NOMO-1 (cell line): ENCODE results near the gene KRT15.
A peak's percentile ranks its signal among the peaks of the same experiment; 100 is the strongest.

ENCODE experiments used
- DNase-seq, 2 experiments: peaks; one replicate each; lab custom pipeline; 2025; ENCODE audit not compliant: unreplicated experiment in 2 of 2; lab: John Stamatoyannopoulos, UW

KRT15 gene

GRCh38 chr17:41484920-41485904, 33.5 kb downstream of the KRT15 start:
- DNase-seq, result no peak

DNA sequence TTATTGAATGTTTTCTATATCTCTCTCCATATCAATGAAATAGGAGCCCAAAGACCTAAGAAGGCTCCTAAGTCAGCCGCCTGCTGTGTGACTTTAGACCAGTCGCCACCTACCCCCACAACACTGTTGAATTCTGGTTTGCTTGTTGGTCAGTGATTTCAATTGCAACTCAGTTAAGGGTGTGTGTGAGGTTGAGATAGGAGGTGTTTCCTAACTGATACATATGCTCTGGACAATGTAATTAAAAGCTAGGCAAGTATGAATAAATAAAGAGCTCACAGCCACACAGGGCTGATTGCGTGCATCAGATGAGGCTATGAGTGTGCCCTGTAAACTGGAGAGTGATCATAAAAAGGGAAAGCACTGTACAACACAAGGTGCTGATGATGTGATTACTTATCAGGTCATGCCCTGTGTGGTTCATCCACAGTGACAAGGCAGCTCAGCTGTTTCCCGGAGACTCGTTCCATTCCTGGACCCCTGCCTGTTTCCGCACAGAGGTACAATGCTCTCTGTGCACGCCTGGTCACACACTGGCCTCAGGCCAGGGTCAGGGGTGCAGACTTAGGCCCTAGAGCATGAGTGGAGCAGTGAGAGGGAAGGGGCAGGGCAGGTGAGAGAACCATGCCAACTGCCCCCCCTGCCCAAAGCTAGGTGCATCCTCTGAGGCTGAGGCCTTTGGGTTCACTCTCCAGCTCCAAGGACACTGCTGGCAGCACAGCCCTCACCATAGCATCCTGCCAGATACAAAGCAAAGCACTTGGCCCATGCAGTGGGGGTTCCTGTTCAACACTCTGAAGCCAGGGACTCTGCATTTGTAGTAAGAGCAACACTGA, 34.5 kb downstream of the KRT15 start:
- DNase-seq, result no peak

- DNase-seq, result no peak
These were observed 35.2 kb downstream of the KRT15 start for GRCh38 chr17:41483531-41483930.

DNA sequence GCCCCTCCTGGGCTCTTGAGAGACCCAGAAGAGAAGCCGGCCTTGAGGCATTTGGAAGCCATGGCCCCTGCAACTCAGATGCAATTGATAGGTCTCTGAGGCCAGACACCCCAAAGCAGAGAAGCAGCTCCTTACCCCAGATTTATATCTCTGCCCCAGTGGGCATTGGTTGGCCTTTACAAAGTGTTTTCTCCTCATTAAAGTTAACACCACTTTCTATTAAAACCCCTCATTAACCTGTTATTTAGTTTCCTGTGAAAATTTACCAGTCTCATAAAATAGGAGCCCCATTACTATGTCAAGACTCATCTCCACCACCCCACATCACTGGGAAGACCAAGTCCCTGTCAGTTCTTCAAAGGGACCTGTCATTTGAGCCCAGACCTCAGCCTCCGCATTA, 37.7 kb downstream of the KRT15 start, which contains the start of gene KRT35:
KRT35 (minus strand) TSS at position 116 of the 400 bp plus-strand sequence; CDS start at position 62, 54 bp downstream.
- no peak for DNase-seq

- DNase-seq, result no peak
These were observed 38.1 kb downstream of the KRT15 start for GRCh38 chr17:41480581-41480980.

- DNase-seq, result peak; percentile 34 to 78
These were observed 38.6 kb downstream of the KRT15 start for GRCh38 chr17:41480136-41480535.

DNA sequence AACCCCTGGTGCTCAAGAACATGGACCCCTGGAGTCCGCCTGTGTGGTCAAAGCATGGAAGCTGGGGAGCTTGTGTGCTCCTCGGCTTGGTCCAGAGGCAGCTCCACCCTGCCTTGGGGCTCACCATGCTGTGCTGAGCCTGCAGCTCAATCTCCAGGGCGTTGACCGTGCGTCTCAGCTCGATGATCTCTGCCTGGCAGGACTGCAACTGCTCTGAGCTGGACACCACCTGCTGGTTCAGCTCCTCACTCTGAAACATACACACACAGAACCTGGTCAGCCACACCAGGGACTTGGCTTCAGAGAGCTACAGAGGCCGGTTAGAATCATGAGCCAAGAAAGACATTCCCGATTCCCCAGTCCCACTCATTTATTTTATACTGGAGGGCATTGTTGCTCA, 40.5 kb downstream of the KRT15 start:
- DNase-seq, result no peak

GRCh38 chr17:41476866-41477815, 41.5 kb downstream of the KRT15 start:
- no peak for DNase-seq

DNA sequence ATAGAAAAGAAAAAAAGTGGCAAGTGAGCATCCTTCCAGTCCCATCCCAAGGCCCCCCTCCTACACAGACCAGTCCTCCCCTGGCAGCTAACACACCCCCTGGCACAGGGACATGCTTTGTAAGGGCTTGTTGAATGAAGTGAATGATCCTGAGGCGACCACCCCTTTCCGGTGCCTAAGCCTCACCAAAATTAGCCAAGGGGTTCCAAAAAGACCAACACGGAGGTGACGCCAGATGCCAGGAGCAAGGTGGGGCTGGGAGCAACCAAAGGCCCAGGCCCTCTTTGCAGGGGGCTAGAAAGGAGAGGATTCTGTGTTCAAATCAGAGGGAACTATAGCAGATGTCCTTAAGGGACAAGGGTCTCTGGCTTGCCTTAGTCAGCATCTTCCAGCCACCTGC, 43.3 kb downstream of the KRT15 start:
- no peak for DNase-seq

DNA sequence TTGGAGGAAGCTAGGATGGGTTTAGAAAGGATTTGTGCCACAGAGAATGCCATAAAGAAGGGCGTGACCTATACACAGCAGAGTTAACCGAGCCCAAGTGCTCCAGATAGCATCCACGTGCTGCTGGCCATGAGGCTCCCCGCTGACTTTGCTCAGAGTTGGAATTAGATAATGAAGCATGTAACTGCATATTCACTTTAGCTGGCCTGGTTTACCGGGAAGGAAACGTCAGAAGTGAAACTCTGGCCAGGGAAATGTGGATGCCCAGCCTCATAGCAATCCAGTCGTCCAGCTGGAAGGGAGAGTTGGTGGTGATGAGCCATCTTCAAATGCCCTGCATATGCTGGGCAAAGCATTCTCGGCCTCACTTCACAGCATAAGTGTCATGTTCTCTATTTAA, 43.8 kb downstream of the KRT15 start:
- no peak for DNase-seq

- DNase-seq, result no peak
These were observed 50.3 kb downstream of the KRT15 start for GRCh38 chr17:41468346-41468745.

DNA sequence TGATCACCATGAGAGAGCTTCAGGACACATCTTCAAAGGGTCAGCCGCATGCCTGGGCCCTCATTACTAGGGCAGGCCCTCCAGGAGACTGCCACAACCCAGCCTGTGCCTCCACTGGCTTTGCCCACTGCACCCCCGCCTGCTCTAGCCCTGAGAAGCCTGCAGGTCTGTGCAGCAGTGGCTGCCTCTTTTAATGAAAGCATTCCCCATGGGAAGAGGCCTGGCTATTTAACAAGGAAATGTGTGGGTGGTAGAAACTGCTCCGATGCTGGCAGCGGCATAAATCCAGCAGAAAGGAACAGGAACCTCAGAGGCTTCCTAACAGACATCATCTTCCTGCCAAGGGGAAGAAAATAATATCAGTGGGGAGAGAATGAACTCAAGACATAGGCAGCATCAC, 51.1 kb downstream of the KRT15 start:
- DNase-seq, result no peak

GRCh38 chr17:41466988-41467387, 51.7 kb downstream of the KRT15 start, which contains the start of gene KRT32:
TSS of gene KRT32 (minus strand) at chr17:41467386. CDS start at chr17:41467325, 61 bp downstream.
- DNase-seq, result no peak

GRCh38 chr17:41464682-41465081, 54.0 kb downstream of the KRT15 start:
- no peak for DNase-seq

GRCh38 chr17:41464173-41464572, 54.5 kb downstream of the KRT15 start:
- no peak for DNase-seq

- no peak for DNase-seq
These were observed 54.9 kb downstream of the KRT15 start for GRCh38 chr17:41463746-41464145.
